Kidney epithelial cell (primary cell): ENCODE data around the gene COLEC11. TPM values are rescaled to one million over a fixed set of nuclear protein-coding genes. Genes with fewer than 3 reads are reported as not detected.

Experiments
- DNase-seq: peaks from one replicate; pipeline ENCODE4 v3.0.0-alpha.2; 2010; ENCODE audit warnings: low read depth
- H3K27me3 ChIP-seq: 2 replicates; pipeline ENCODE4 v1.6.0; 2011; ENCODE audit warnings: low read length; ENCODE audit not compliant: control insufficient read depth, insufficient read depth
- H3K36me3 ChIP-seq: 2 replicates; pipeline ENCODE4 v1.5.1; 2011; ENCODE audit warnings: low read length; ENCODE audit not compliant: control insufficient read depth, insufficient read depth
- H3K4me3 ChIP-seq: 2 replicates; pipeline ENCODE4 v1.5.1; 2011; ENCODE audit warnings: low read depth, mild to moderate bottlenecking, control low read depth, low read length
- CTCF ChIP-seq: IDR thresholded peaks from 2 replicates; pipeline ENCODE4 v1.5.1; 2011; ENCODE audit warnings: mild to moderate bottlenecking, moderate library complexity, low read length, control low read depth, inconsistent platforms; ENCODE audit not compliant: insufficient read depth, poor library complexity, severe bottlenecking
- total RNA-seq: library from RNA; depleted of rRNA; stranded (reverse); fragments of >200 nt; gene quantifications from 2 replicates; pipeline ENCODE4 v1.2.3, GENCODE V29; 2015

The COLEC11 gene
- total RNA-seq, 1 donor from 2014 or later: not detected

GRCh38 chr2:3674066-3674845 is 79.3 kb downstream of the COLEC11 start:
- no peaks in the 10 kb centered on the region for H3K36me3 ChIP-seq
- H3K4me3 ChIP-seq: no peak overlapping the region
- no peak for TF ChIP-seq CTCF
- no peak for DNase-seq
- no peaks in the 10 kb centered on the region for H3K27me3 ChIP-seq

DNA sequence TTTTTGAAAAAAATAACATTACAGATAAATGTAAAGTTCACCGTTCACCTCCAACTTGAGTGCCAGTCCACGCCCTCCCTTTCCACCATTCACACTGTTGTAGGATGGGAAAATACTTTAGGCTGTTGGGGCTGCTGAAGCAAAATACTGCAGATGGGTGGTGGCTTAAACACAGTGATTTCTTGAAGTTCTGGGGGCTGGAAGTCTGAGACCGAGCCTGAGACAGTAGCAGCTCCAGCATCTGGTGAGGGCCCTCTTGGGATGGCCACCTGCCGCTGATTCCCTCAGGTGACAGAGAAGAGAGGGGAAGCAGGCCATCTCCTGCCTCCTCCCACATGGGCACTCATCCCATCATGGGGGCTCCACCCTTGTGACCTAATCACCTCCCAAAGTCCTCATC is 80.8 kb downstream of the COLEC11 start:
- no peak for DNase-seq
- Histone ChIP-seq H3K4me3 (no peak overlapping the region), H3K27me3 (no peaks in the 10 kb centered on the region), H3K36me3 (no peaks in the 10 kb centered on the region)
- TF ChIP-seq CTCF: no peak

DNA sequence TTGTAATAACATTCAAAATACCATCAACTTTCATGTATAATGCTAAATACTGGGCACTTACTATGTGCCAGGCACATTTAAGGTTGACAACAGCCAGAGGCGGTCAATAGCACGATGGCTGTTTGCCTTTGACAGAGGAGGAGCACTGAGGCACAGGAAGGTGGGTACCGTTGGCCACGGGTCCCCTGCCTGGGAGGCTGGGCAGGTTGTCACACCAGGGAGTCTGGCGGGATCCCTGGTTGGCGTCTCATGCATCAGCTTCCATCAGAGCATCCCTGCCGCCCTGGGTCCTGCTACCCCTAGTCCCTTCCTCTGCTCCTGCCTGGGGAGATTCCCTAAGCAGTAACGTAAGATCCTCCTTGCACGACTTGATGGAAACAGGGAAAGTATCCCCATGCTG is 82.5 kb downstream of the COLEC11 start:
- DNase-seq: no peak
- no peaks in the 10 kb centered on the region for H3K27me3 ChIP-seq
- no peak for TF ChIP-seq CTCF
- no peaks in the 10 kb centered on the region for H3K36me3 ChIP-seq
- no peak overlapping the region for H3K4me3 ChIP-seq

DNA sequence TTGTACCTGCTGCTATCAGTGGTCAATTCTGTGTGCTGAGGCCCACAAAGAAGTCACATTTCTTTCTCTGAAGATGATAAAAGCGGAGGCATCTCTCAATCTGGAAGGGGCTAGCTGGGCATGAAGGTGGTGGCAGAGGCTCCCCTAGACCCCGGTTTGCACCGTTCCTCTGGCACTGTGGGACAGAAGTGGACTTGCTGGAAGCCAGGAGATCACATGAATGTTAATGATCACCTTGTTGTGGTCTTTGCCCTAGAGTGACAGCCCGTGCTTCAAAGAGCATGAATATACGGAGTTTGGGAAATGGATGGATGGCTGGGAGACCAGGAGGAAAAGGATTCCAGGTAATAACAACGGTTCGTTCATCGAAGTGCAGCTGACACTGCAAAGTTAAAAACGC is 83.3 kb downstream of the COLEC11 start:
- no peak for DNase-seq
- H3K27me3 ChIP-seq: no peaks in the 10 kb centered on the region

GRCh38 chr2:3679180-3679579 is 84.3 kb downstream of the COLEC11 start:
- DNase-seq: no peak
- H3K4me3 ChIP-seq: no peak overlapping the region
- H3K27me3 ChIP-seq: no peaks in the 10 kb centered on the region
- no peaks in the 10 kb centered on the region for H3K36me3 ChIP-seq
- TF ChIP-seq CTCF: no peak

More for the DNA sequence above, 83.3 kb downstream of the COLEC11 start:
- Histone ChIP-seq H3K4me3 (no peak overlapping the region), H3K36me3 (no peaks in the 10 kb centered on the region)
- no peak for TF ChIP-seq CTCF
